IPS-NIHi7 (cell line): ENCODE measurements around the gene PCNX4.

Experiments used
- DNase-seq: peaks from one replicate; pipeline ENCODE4 v3.0.0; 2012; ENCODE audit warnings: mixed read lengths; ENCODE audit errors: extremely low spot score

Gene PCNX4

DNA sequence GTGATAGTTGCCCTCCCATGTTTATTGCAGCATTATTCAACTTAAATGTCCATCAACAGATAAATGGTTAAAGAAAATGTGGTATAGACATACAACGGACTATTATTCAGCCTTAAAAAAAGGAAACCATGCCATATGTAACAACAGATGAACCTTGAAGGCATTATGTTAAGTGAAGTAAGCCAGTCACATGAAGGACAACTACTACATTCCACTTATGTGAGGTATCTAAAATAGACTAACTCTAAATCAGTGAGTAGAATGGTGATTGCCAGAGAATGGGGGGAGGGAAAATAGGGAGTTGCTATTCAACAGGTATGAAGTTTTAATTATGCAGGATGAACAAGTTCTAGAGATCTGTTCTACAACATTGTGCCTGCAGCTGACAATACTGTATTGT is 10.1 kb downstream of the PCNX4 start:
- DNase-seq = no peak

DNA sequence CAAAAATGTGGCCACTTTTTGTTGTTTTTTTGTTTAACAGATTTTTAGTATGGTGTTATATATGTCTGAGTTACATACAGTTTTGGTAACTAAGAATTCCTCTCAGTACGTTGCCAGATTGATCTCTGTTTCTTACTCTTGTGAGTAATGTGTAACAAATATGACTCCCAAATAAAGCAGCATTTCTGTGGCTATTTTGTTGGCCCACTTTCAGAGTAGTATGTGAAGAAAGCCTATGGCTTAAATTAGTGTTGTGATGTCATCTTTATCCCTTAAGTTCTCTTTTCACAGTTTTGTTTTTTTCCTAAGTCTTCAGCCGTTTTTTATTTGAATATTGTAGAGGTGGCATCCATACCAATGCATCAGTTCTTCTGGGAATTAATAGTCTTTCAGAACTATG is 10.7 kb downstream of the PCNX4 start:
- no peak for DNase-seq

DNA sequence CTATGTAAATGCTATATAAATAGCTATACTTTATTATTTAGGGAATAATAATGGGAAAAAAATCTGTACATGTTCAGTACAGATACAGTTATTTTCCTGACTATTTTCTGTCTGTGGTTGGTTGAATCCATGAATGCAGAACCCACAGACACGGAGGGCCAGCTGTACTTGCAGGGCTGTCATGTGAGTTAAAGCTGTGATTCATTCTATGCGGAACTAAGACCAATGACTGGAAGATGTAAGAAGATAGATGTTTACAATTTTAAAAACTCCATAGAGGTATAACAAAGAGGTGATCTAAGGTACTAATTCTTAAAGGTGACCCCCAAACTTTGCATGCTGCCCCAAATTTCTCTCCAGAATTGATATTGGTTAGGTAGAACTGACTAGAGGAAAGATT is 14.6 kb downstream of the PCNX4 start:
- no peak for DNase-seq

- no peak for DNase-seq
These were observed 15.8 kb downstream of the PCNX4 start for GRCh38 chr14:60107477-60107876.

DNA sequence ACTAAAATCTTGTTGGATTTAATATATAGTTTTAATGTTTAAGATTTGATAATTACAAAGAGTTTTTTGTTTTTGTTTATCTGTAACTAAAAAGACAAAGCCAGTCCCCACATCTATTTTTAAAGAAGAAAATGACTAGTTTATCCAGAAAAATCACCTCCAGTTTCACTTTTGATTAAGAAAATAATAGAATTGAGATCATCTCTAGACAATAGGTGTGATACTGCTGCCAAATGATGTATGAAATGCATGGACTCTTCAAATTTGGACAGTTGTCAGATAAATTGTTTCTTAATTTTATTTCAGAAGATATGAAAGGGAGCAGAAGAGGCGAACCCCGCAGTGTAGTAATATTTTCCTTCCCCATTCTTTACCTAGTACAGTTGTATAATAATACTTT is 20.0 kb downstream of the PCNX4 start:
- DNase-seq = no peak

- no peak for DNase-seq
These were observed 23.2 kb downstream of the PCNX4 start for GRCh38 chr14:60114881-60115280.

- no peak for DNase-seq
These were observed 24.5 kb downstream of the PCNX4 start for GRCh38 chr14:60116181-60116580.

DNA sequence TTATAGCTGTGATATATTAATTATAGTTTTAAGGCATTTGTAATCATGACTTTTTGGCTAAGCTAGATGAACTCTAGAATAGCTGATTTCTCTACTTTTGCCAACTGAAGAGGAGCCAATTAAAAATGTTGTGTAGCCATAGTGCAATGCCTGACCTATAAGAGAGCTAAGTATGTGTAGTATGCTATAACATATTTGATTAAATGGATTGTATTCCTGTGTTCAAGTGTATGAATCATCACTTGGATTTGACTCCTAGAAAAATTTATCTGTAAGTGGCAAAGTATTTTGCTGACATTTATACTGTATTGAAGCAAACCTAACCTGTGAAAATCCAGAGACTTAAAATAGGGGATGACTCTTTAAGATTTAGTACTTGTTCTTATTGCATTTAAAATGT is 34.2 kb downstream of the PCNX4 start:
- no peak for DNase-seq

DNA sequence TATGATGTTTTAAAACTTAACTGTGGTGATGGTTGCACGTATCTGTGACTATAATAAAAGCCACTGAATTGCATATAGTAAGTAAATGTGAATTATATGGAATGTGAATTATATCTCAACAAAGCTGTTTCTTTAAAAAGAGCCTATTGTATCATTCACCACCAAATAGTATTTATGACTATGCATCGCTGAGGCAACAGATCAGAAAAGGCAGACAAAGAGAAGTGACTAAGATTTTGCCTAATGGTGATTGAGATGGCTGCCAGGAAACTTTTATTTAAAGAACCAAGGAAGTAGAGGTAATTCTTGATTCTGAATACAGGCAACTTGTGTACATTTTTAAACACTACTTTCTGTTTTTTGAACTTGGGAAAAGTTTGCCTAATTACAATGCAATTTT is 41.8 kb downstream of the PCNX4 start:
- no peak for DNase-seq

GRCh38 chr14:60134702-60135101 is 43.0 kb downstream of the PCNX4 start:
- no peak for DNase-seq

- no peak for DNase-seq
These were observed 60.0 kb downstream of the PCNX4 start for GRCh38 chr14:60151715-60152114.

DNA sequence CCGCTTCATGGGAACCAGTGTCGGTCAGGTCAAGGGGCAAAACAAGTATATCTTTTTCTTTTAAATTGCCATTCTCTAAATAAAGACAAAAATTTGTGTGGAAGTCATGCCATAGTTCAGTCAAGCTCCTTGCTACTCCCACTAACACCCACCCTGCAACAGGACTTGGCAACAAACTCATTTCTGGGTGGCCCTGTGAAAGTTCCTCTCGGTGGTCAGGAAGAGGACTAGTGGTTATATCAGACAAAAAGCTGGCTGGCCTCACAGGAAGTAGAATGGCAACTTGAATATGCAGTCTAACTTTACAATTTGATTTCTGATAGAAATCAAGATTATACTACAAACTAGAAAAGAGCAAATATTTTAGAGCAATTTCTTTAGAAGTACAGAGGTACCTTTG is 62.3 kb downstream of the PCNX4 start:
- no peak for DNase-seq

DNA sequence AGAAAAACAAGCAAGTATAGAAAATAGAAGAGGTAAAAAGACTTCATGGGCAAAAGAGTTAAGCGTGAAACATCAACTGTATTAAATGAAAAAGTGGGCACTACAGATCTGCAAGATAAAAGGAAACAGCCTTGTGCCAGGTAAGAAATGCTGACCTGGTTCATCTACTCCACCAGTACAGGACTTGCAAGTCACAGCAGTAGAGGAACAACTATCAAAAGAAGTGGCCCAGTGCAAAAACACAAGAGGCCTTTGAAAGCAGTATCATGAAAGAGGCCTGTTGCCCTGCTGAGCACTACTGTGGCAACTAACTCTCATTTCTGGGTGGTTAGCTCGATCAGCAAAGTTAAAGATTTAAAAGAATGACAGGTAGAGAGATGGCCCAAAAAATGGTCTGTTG is 62.9 kb downstream of the PCNX4 start:
- no peak for DNase-seq

GRCh38 chr14:60160422-60160821 is 68.7 kb downstream of the PCNX4 start:
- no peak for DNase-seq

- DNase-seq = no peak
These were observed 69.7 kb downstream of the PCNX4 start for GRCh38 chr14:60161196-60162107.

- no peak for DNase-seq
These were observed 72.0 kb downstream of the PCNX4 start for GRCh38 chr14:60163693-60164092.

- DNase-seq = no peak
These were observed 72.6 kb downstream of the PCNX4 start for GRCh38 chr14:60164404-60164711.

GRCh38 chr14:60164712-60165546 is 73.2 kb downstream of the PCNX4 start, which contains the start of gene DHRS7:
TSS of gene DHRS7 (minus strand) at chr14:60165398. CDS start at chr14:60165309, 89 bp downstream.
- peak; percentile 88 for DNase-seq

DNA sequence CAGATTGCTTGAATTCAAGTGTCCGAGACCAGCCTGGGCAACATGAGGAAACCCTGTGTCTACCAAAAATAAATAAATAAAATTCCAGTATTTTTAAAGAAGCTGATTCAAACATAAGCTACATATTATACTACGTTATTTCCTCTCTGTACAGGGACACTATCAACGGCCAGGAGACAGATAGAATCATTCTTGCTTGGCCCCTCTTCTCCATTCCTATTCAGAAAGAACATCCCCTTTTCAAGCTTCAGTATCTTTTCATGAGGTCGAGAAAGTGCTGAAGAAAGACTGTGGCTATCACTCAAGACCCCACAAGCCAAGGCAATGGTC is 73.8 kb downstream of the PCNX4 start:
- DNase-seq = no peak

GRCh38 chr14:60166142-60166541 is 74.4 kb downstream of the PCNX4 start:
- DNase-seq = no peak

DNA sequence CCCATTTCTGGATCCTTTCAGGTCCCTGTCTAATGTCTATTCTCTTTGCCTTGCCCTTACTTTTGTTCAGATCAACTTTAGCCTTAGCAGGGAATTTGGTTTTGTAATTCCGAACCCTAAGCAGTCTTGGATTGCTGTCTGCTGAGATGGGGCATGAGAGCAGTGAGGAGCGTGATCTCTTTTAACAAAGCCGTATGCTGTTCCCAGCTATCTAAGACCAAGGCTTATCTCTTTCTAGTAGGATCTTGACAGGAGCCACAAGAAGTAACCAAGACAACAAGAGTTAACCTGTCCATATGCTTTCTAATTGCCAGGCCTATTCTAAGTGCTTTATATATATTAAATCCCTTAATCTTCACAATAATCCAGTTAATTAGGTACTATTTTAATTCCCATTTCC is 78.0 kb downstream of the PCNX4 start:
- DNase-seq = no peak

- DNase-seq = no peak
These were observed 79.2 kb downstream of the PCNX4 start for GRCh38 chr14:60170948-60171347.

DNA sequence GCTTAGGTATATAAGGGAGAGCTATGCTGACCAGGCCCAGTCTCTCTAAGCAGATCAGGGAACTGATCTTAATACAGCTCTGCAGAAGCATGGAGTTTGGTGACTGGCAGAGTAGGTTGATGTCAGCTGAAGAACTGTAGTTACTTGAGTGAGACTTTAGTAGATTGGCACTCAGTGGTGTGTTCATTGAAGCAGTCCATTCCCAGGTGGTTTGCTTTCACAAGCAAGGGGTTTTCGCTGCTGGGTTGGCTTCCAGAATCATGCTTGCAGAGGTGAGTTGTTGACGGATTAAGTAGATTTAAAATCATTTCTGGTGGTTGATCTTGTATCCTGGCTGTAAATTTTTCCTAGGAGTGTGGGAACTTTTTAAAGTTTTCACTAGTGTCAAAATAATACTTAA is 80.0 kb downstream of the PCNX4 start:
- no peak for DNase-seq
